NB4 (cell line): ENCODE data around the gene DYSF.

Experiments
- POLR2A ChIP-seq: IDR thresholded peaks from 2 replicates; pipeline ENCODE4 v1.6.1; 2011; ENCODE audit warnings: mild to moderate bottlenecking; ENCODE audit not compliant: insufficient read length; ENCODE audit errors: extremely low read depth
- TF ChIP-seq, protein P1 (sequence below): IDR thresholded peaks from one replicate; pipeline ENCODE4 v1.5.1; 2012; ENCODE audit warnings: low read depth, low read length
- TF ChIP-seq, protein P2 (sequence below): IDR thresholded peaks from 2 replicates; pipeline ENCODE4 v1.6.1; 2011; ENCODE audit warnings: low read depth, low read length

DNA sequence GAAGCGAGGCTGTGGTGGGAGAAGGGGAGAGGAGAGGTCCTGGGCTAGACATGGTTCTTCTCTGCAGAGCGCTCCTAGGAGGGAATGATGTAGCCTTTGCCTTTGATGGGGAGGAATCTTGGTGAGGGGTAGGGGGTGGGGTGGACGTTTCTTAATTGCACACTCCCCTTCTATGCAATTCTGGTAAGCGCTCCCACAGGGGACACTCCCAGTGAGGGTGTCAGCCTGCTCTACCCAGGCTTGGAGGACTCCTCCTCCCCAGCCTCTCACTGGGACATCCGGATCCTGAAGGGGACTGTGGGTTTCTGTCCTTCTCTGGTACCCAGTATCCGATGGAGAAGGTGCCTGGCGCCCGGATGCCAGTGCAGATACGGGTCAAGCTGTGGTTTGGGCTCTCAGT lies 114.3 kb downstream of the DYSF start:
- TF ChIP-seq, protein P1, sequence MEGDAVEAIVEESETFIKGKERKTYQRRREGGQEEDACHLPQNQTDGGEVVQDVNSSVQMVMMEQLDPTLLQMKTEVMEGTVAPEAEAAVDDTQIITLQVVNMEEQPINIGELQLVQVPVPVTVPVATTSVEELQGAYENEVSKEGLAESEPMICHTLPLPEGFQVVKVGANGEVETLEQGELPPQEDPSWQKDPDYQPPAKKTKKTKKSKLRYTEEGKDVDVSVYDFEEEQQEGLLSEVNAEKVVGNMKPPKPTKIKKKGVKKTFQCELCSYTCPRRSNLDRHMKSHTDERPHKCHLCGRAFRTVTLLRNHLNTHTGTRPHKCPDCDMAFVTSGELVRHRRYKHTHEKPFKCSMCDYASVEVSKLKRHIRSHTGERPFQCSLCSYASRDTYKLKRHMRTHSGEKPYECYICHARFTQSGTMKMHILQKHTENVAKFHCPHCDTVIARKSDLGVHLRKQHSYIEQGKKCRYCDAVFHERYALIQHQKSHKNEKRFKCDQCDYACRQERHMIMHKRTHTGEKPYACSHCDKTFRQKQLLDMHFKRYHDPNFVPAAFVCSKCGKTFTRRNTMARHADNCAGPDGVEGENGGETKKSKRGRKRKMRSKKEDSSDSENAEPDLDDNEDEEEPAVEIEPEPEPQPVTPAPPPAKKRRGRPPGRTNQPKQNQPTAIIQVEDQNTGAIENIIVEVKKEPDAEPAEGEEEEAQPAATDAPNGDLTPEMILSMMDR: no peak
- TF ChIP-seq POLR2A: no peak
- TF ChIP-seq, protein P2, sequence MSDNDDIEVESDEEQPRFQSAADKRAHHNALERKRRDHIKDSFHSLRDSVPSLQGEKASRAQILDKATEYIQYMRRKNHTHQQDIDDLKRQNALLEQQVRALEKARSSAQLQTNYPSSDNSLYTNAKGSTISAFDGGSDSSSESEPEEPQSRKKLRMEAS: no peak
